GM21526 (cell line): ENCODE data around the gene CARD6.
A peak's percentile ranks its signal among the peaks of the same experiment; 100 is the strongest.
"Not testable (repeated sequence)": the region's sequence is repeated elsewhere in the genome, so short reads cannot be mapped to it uniquely, and the experiment has no call there.

Experiments used
- ATAC-seq: cut with Tn5 transposase; IDR thresholded peaks from one replicate; pipeline ENCODE4 v1.9.1; 2021; ENCODE audit warnings: moderate library complexity; ENCODE audit not compliant: unreplicated experiment, low FRiP score

CARD6 gene

DNA sequence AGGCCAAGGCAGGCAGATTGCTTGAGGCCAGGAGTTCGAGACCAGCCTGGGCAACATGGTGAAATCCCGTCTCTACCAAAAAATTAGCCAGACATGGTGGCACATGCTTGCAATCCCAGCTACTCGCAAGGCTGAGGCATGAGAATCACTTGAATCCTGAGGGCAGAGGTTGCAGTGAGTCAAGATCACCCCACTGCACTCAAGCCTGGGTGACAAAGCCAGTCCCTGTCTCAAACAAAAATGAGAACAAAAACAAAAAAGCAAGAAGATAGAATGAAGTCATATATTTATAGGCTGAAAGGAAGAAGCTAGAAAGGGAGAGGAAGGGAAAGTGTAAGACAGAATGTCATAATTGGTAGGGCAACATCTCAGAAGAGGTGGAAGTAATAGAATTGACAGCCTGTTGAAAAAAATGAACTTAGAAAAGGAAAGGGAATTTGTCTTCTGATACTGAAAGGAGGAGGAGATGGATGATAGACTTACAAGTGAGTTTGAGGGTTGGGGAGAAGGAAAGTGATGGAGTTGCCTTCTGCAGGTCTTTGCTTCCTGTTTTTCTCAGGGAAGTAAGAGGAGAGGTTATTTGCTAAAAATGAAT, 32.2 kb downstream of the CARD6 start:
- no peak for ATAC-seq

DNA sequence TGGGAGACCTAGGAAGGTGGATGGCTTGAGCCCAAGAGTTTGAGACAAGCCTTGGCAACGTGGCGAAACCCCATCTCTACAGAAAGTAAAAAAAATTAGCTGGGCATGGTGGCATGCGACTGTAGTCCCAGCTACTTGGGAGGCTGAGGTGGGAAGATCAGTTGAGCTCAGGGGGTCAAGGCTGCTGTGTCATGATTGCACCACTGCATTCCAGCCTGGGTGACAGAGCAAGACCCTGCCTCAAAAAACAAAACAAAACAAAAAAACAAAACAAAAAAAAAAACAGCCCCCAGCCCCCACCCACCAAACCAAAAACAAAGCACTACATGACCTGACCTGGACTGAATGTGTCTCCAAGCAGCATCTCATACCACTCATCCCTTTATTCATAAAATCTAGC, 34.8 kb downstream of the CARD6 start:
- no peak for ATAC-seq

DNA sequence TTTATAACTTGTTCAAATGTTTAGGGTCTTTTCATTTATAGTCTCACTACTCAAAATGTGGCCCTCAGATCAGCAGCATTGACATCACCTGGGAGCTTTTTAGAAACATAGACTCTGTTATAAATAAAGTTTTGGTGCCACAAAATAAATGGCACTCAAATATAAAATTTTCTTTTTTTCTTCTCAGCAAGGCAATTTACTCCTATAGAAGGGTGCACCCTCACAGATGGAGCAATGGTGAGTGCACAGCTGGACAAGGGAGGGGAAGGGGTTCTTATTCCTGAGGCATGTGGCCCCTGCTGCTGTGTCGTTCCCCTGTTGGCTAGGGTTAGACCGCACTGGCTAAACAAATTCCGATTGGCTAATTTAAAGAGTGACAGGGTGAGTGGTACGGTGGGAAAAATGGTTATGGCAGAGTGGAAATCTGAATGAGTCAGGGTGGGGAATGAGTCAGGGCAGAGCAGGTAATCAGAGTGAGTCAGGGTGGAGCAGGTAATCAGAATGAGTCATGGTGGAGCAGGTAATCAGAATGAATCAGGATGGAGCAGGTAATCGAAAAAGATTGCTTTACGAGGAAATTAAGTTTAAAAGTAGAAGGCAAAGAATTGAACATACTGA, 36.3 kb downstream of the CARD6 start:
- ATAC-seq = no peak

DNA sequence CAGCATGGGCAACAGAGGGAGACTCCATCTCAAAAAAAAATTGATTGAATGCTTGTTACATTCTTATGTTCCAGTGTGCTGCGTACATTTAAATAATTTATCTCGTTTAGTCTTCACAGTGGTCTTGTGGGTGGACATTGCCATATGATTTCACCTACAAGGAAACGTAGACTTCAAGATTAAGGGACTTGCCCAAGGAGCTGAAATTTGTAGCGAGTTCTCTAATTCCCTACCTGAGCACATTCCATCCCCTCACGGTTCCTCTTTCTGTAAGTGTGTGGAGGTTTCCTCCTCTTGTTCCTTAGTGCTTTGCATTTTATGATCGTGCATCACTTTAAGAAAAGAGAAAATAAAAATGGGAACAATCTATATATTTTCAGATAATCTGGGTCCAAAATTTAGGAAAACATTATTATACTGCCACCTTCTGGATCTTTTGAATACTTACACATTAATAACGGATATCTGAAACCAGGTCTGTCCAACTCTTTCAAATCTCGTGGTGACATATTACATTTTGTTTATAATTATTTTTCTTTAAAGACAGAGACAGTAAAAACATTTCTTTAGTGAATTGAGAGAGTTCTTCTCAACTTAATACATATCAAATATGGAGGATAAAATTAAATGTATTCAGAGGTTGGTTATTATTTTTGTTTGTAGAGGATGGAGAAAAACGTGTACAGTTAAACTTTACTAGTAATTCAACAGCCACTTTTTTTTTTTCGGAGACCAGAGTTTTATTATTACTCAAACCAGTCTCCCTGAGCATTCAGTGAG, 38.2 kb downstream of the CARD6 start:
- no peak for ATAC-seq

DNA sequence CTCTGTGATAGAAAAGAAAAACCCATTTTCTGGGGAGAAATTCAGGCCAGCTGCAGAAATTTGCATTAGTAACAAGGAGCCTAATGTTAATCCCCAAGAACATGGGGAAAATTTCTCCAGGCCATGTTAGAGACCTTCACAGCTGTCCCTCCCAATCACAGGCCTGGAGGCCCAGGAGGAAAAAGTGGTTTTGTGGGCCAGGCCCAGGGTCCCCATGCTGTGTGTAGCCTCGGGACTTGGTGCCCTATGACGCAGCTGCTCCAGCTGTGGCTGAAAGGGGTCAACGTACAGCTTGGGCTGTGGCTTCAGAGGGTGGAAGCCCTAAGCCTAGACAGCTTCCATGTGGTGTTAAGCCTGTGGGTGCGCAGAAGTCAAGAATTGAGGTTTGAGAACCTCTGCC, 41.1 kb downstream of the CARD6 start:
- no peak for ATAC-seq

DNA sequence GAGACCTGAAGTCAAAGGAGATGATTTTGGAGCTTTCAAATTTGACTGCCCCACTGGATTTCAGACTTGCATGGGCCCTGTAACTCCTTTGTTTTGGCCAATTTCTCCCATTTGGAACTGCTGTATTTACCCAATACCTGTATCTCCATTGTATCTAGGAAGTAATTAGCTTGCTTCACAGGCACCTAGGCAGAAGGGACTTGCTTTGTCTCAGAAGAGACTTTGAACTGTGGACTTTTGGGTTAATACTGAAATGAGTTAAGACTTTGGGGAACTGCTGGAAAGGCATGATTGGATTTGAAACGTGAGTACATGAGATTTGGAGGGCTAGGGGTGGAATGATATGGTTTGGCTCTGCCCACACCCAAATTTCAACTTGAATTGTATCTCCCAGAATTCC, 41.9 kb downstream of the CARD6 start:
- ATAC-seq = not testable (repeated sequence)

DNA sequence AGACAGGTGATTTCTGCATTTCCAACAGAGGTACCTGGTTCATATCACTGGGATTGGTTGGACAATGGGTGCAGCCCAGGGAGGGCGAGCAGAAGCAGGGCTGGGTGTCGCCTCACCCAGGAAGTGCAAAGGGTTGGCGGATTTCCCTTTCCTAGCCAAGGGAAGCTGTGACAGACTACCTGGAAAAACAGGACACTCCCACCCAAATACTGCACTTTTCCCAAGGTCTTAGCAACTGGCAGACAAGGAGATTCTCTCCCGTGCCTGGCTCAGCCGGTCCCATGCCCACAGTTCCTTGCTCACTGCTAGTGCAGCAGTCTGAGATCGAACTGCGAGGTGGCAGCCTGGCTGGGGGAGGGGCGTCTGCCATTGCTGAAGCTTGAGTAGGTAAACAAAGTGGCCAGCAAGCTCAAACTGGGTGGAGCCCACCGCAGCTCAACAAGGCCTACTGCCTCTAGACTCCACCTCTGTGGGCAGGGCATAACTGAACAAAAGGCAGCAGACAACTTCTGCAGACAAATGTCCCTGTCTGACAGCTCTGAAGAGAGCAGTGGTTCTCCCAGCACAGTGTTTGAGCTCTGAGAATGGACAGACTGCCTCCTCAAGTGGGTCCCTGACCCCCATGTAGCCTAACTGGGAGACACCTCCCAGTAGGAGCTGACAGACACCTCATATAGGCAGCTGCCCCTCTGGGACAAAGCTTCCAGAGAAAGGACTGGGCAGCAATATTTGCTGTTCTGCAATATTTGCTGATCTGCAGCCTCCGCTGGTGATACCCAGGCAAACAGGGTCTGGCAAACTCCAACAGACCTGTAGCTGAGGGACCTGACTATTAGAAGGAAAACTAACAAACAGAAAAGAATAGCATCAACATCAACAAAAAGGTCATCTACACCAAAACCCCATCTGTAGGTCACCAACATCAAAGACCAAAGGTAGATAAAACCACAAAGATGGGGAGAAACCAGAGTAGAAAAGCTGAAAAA, 54.6 kb downstream of the CARD6 start:
- not testable (repeated sequence) for ATAC-seq

DNA sequence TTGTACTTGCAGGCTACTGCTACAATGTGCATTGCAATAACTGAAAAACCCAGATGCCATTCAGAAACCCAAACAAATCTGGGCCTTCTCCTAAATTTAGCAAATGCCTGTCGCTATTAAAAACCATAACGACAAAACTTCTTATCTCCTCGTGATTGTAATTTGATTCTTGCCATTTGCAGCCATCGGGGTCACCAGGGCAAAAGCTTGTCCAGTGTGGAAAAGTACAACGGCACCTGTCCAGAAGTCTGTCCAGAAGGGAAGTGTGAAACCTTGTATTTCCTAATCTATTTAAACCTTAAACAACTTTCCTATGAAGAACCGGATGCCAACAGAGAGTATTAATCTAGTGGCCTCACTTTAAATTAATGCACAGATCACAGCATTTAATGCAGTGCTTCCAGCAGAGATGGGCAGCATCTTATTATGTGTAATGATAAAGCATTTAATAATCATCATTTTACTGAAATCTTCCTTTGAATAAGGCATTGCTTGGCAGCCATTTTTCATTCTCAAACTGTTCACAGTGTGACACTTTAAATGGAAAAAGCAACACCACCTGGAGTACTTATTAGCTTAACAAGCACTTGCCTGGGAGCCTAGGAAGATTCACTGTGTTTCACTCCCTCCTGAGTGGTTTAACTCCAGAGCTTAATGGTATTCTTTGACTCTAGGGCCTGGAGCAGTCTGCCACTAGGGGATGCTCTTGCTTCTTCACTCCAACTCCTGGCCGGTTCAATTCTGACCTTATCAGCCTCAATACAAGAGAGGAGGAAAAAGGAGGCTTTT, 63.2 kb downstream of the CARD6 start:
- ATAC-seq = peak; percentile 94

DNA sequence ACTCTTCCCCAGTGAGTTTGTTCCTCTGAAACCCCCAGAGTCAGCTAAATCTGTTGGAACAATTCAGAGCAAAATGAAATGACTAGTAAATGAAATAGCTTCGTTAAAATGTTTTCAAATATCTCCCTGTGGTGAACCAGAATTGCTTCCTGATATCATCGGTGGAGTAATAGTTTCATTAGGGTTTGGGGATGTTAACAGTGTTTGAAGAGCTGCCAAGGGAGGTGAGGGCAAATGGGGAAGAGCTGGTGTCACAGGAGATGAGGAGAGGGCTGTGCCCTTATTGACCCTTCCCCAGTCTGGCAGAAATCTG, 63.8 kb downstream of the CARD6 start:
- ATAC-seq = no peak

DNA sequence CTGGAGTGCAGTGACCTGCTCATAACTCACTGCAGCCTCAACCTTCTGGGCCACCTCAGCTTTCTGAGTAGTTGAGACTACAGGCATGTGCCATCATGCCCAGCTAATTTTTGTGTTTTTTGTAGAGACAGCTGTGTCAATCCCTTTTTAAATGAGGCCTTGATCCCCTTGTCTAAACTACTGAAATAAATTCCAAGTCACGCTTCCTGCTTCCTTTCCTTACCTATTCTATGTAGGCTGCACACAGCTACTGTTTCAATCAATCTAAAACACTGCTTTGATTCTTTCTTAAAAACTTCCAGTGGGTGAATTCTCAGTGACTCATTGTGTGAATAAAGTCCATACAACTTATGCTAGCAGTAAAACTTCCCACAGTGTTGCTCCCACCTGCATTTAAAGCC, 65.2 kb downstream of the CARD6 start:
- ATAC-seq = no peak

DNA sequence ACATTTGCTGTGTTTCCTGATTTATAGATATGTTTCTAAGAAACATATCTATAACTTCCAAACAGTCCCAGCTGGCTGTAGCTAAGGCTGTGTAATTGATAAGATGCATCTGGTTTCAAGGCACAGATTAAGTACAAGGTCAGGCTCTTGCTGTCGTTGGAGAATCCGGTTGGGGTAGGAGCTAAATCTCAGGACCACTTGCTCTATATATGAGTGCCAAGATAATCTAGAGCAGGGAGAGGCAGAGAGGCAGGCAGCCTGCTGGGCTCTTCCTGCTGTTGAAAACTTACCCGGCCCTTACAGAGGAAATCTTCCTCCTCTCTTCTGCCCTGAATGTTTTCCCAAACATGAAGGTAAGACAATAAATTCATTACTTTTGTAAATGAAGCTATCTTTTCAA, 68.1 kb downstream of the CARD6 start, which contains the start of gene C7:
TSS of gene C7 (plus strand) at position 234 of the 400 bp plus-strand sequence. CDS start at position 348, 114 bp downstream.
- no peak for ATAC-seq

DNA sequence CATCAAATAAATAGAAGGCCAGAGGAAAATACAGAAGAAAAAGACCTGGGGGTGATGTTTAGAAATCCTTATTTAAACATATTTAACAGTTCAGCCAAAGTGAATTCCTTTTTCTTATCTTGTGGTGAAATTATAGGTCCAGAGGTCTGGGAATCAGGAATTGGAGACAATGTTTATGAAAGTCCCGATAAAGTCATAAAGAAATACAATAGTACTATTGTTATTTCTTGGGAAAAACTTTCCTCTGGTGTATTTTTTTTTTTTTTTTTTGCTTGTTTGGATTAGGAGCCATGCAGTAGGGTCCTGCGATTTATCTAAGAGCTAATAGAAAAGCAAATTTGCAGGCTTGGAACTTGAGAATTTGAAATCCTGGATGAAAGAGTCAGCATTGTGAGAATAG, 68.6 kb downstream of the CARD6 start:
- no peak for ATAC-seq
